ENCODE data around the gene DNAJC4. TPM values are rescaled to one million over a fixed set of nuclear protein-coding genes. Genes with fewer than 3 reads are reported as not detected.

DNAJC4 gene
- total and polyA plus RNA-seq, 2 of the 8 experiments (the other 6 are each of a cell fraction or from before 2014, with no cell fraction given) = 14.6 to 31.0 TPM

DNA sequence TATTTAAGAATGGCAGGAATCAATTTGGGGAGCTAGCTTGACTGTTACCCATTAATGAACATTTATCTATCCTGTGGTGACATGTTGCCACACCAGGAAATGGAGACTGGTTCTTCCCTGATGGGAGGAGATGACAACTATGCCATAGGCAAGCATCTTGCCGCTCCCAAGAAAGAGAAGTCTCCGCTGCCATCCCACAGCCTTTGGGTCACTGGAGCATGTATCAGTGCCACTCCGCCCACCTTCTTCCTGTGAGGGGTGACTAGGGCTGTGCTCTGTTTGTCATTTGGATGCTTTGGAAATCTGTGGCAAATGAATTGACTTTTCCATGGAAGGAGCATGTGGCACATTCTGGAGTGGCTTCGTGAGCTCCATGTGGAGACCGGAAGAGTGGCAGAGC lies 37.9 kb upstream of the DNAJC4 start (continued):
- no peak for TF ChIP-seq CHD7 (IDR thresholded peaks at IDR 0.05; ENCODE audit: insufficient replicate concordance, low read length)
- no peak for TF ChIP-seq SP2 (IDR thresholded peaks at IDR 0.05; ENCODE audit: low read length)
- no peak for TF ChIP-seq RBBP5 (IDR thresholded peaks at IDR 0.05; ENCODE audit: borderline replicate concordance, low read depth, low read length)
- TF ChIP-seq ZNF274 (IDR thresholded peaks at IDR 0.05; ENCODE audit: borderline replicate concordance, extremely low read depth, low read length) = no peak
- no peak for TF ChIP-seq HDAC2 (IDR thresholded peaks at IDR 0.05; ENCODE audit: borderline replicate concordance in 1 of 2, low read depth in 2 of 2, low read length in 2 of 2)
- TF ChIP-seq SP4 (IDR thresholded peaks at IDR 0.05; ENCODE audit: low read length) = no peak
- no peak for TF ChIP-seq CTCF (IDR thresholded peaks at IDR 0.05; ENCODE audit: control extremely low read depth in 1 of 3, insufficient read depth in 1 of 3, low read depth in 1 of 3, low read length in 3 of 3)
- no peak for TF ChIP-seq NRF1 (IDR thresholded peaks at IDR 0.05; ENCODE audit: low read depth, low read length)
- TF ChIP-seq EZH2 (IDR thresholded peaks at IDR 0.05; ENCODE audit: low read depth, low read length, severe bottlenecking) = no peak

All from H1 (cell line).